T-helper 1 cell treated with Interleukin-12 subunit alpha and Interleukin-12 subunit beta and Interleukin-4 antibody, amounts not matched to agents 30 μg/mL and 1 μg/mL, for 36 hours (primary cell): ENCODE data around the gene MAN2B2.

Experiments
- H3K27ac Mint-ChIP-seq: one replicate; pipeline ENCODE4 v1.8.0; 2021; ENCODE audit warnings: mild to moderate bottlenecking, mixed read lengths
- H3K27me3 Mint-ChIP-seq: one replicate; pipeline ENCODE4 v1.8.0; 2021; ENCODE audit warnings: low read depth, mixed read lengths
- H3K36me3 Mint-ChIP-seq: one replicate; pipeline ENCODE4 v1.8.0; 2021; ENCODE audit warnings: low read depth, mixed read lengths
- H3K4me1 Mint-ChIP-seq: one replicate; pipeline ENCODE4 v1.8.0; 2021; ENCODE audit warnings: low read depth, mixed read lengths
- H3K4me3 Mint-ChIP-seq: one replicate; pipeline ENCODE4 v1.8.0; 2021; ENCODE audit warnings: mild to moderate bottlenecking, moderate library complexity, mixed read lengths
- H3K9me3 Mint-ChIP-seq: one replicate; pipeline ENCODE4 v1.8.0; 2021; ENCODE audit warnings: mixed read lengths

The MAN2B2 gene

DNA sequence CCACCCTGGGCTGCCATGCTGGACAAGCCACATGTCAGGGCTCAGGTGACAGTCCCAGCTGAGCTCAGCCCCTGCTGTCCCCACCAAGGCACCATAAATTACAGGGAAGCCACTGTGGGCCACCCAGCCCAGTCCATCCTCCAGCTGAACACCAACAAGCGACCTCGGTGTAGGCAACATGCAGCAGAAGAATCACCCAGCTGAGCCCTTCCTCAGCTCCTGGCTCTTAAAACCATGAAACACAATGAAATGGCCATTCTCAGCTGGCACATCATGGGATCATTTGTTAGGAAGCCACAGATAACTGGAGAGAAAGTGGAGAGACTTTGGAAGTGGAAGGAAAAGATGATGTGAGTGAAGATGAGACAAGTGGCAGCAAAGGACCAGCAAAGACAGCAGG, 23.3 kb upstream of the MAN2B2 start:
- Mint-ChIP-seq H3K4me1 (peaks cover 3% of the 10 kb centered on the region), H3K9me3 (peaks cover 11% of the 10 kb centered on the region)

DNA sequence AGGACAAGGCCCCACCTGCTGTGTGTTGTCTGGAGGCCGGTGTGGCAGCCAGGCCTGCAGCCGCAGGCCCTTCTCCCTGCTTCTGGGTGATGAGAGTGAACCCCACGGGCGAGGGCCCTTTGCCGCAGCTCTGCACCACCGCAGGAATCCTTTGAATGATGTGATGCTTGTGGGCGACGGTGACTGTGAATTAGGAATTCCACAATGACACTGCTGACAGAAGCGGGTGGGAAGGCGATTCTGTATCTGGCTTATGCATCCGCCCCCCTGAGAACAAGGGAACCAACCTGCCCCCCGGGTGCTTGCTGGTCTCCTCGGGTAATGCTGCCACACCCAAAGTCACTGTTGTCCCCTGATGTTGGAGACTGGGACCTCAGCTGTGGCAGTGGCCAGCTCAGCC, 19.5 kb upstream of the MAN2B2 start:
- Mint-ChIP-seq H3K27ac (no peak overlapping the region), H3K9me3 (peaks cover 11% of the 10 kb centered on the region), H3K36me3 (no peaks in the 10 kb centered on the region), H3K4me1 (no peaks in the 10 kb centered on the region), H3K27me3 (peaks cover 26% of the 10 kb centered on the region), H3K4me3 (no peak overlapping the region)

More for the DNA sequence above, 23.3 kb upstream of the MAN2B2 start:
- Mint-ChIP-seq H3K36me3 (no peaks in the 10 kb centered on the region), H3K27ac (no peak overlapping the region), H3K27me3 (peaks cover 9% of the 10 kb centered on the region), H3K4me3 (no peak overlapping the region)

DNA sequence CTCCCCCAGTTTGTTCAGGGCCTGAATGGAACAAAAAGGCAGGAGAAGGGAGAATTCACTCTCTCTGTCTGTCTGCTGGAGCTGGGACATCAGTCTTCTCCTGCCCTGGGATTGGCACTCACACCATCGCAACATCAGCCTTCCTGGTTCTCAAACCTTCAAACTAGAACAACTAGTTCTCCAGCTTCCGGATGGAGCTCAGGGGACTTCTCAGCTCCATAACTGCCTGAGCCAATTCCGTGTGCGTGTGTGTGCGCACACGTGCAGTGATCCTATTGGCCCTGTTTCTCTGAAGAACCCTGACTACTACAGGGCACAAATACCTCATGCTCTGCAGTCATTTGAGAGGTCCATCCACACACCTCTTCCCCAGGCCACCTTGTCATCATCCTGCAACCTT, 18.7 kb upstream of the MAN2B2 start:
- Mint-ChIP-seq H3K4me1 (no peaks in the 10 kb centered on the region), H3K4me3 (no peak overlapping the region), H3K9me3 (peaks cover 11% of the 10 kb centered on the region), H3K36me3 (no peaks in the 10 kb centered on the region), H3K27me3 (peaks cover 33% of the 10 kb centered on the region), H3K27ac (no peak overlapping the region)

DNA sequence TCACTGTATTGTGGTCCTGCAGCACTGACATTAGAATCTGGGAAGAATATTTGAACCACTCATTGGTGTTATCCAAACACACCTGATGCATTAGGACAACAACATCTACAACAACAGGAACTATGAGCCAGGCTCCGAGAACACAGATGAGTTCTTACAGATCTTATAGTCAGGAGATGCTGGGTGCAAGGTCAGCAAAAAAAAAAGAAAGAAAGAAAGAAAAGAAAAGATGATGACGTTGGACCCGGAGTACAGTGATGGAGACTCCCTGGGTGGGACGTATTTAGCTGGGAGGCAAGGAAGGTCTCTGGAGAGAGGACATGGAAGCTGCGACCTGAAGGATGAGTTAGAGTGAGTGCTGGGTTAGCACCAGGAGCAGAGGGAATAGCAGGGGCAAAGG, 17.8 kb upstream of the MAN2B2 start:
- Mint-ChIP-seq H3K9me3 (peaks cover 6% of the 10 kb centered on the region), H3K36me3 (no peaks in the 10 kb centered on the region), H3K4me3 (no peak overlapping the region), H3K4me1 (no peaks in the 10 kb centered on the region), H3K27ac (no peak overlapping the region), H3K27me3 (peaks cover 42% of the 10 kb centered on the region)

DNA sequence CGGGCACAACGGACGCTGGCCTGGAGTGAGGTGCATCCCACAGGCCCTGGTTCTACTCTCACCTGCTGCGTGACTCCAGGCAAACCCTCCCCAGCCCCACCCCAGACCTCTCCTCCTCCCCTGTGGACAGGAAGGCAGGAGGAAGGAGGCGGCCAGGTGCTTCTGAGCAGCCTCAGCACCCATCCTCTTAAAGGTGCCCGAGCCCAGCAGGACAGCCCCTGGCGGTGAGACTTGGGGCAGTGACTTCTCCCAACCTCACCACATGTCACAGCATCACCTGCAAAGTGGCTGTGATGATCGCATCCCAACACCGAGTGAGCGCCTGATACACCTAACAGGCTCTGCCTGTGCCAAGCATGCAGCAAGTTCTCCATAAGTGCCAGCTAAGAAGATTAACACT, 17.1 kb upstream of the MAN2B2 start:
- no peak overlapping the region for H3K4me3 Mint-ChIP-seq
- peaks cover 49% of the 10 kb centered on the region for H3K27me3 Mint-ChIP-seq
- no peaks in the 10 kb centered on the region for H3K9me3 Mint-ChIP-seq
- no peaks in the 10 kb centered on the region for H3K4me1 Mint-ChIP-seq
- no peaks in the 10 kb centered on the region for H3K36me3 Mint-ChIP-seq
- no peak overlapping the region for H3K27ac Mint-ChIP-seq

DNA sequence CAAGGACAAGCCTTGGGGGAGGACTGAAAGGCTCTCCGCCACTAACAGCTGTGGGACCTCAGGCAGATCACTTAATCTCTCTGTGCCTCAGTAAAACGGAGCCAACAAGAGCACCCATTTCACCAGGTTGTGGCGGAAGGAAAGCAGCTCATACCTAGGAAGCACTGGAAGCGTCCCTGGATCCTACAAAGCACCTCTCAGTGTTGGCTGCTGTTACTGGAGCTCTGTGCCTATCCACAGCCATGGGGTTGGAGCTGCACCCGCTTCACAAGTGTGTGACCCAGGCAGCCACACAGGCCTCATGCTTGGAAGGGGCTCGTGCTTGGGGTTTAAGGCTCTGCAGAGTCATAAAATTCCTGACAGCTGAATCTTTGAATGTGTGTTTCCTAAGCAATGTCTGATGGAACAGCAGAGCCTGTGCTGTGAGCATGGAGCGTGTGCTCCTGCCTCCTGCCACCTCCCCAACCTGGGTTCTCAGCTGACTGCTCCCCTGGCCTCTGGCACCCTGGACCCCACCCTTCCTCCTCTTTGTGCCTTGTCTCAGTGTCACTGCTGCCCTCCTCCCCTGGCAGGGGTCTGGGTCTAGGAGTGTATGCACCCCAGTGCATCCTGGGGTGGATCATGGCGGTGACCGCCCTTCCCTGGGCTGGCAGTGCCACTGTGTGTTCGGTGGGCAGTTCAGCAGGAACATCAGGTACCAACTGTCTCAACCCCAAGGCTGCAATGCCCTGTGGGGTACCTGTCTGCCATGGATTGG, 14.4 kb upstream of the MAN2B2 start:
- H3K4me1 Mint-ChIP-seq, result no peaks in the 10 kb centered on the region
- no peaks in the 10 kb centered on the region for H3K9me3 Mint-ChIP-seq
- peaks cover 59% of the 10 kb centered on the region for H3K27me3 Mint-ChIP-seq
- no peak overlapping the region for H3K4me3 Mint-ChIP-seq
- H3K27ac Mint-ChIP-seq, result no peak overlapping the region
- H3K36me3 Mint-ChIP-seq, result no peaks in the 10 kb centered on the region

DNA sequence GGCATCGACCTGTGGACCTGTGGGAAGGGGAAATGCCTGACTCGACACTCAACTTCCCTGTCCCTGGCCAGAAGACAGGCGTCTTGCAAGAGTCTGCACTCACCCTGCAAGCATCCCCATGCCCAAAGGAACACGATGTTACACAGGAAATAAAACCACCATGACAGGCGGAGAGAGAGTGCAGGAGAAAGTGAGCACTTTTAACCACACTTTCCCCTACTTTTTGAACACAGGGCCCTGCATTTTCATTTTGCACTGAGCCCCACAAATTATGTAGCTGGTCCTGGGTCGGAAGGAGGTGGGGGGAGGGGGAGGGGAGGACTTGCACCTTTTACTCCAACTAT, 13.8 kb upstream of the MAN2B2 start:
- H3K4me1 Mint-ChIP-seq, result no peaks in the 10 kb centered on the region
- no peak overlapping the region for H3K27ac Mint-ChIP-seq
- no peak overlapping the region for H3K4me3 Mint-ChIP-seq
- H3K36me3 Mint-ChIP-seq, result no peaks in the 10 kb centered on the region
- peaks cover 65% of the 10 kb centered on the region for H3K27me3 Mint-ChIP-seq
- no peaks in the 10 kb centered on the region for H3K9me3 Mint-ChIP-seq

DNA sequence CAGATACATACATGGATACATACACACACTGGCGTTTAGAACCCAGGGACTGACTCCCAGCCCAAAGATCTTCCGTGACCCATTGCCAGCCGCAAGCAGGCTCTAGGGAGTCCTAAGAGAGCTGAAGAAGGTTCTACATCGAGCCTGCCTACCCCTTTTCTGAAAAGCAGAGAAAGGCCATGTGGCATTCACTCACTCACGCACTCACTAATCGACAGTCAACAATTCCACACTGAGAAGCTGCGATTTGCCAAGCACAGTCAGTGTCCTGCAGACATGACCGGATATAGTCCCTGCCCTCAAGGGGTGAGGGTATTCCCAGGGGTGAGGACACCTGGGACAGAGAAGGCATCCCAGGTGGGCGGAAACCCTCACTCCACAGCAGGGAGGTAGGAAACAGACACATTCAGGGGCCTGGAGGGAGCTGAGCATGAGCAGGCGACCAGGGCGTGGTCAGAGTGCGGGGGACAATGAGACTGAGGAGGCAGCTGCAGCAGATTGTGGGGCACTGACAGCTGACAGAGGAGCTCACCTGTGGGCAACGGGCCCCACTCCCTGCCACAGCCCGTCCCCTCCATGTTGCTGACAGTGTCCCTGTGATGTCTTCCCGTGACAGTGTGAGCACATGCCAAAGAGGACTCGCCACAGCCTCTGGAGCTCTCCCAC, 13.2 kb upstream of the MAN2B2 start:
- no peak overlapping the region for H3K27ac Mint-ChIP-seq

DNA sequence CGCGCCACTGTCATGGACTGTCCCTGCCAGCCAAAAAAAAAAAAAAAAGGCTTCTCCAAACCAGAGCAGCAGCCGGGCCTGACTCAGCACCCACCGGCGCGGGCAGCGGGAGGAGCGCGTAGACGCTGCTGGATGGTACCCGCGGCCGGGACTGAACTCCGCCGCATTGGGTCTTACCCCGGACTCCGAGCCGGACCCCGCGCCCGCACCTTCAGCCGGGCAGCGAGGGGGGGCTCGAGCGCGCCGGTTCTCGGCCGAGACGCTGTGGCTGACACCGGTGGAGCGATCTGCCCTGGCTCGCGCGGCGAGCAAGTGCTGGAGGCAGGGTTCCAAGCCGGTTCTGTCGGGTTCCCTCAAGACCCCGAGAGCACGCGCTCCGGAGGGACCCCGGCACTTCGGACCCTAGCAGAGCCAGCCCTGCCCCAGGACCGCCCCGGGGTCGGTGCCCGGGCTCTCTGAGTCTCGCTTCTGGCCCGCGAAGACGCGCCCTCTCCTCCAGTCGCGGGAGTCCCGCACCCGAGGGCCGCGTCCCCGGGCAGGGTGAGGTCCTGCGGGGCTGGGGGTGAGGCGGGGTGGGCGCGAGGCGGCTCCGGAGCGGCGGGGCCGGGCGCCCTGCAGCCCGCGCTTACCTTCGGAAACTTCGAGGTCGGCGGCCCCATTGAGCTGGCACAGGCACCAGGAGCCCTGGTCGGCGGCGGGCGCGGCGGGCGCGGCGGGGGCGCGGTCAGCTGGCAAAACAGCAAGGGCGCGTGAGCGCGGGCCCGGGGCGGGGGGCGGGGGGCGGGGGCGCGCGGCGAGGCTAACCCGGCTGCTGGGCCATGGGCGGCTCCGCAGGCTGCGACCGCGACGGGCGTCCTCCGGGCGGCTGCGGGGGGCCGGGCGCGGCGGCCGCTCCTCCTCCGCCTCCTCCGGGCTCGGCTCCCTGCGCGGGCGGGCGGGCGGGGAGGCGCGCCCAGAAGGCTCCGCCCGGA, 11.8 kb upstream of the MAN2B2 start:
- Mint-ChIP-seq H3K4me3 (no peak overlapping the region), H3K9me3 (no peaks in the 10 kb centered on the region), H3K4me1 (no peaks in the 10 kb centered on the region), H3K27ac (no peak overlapping the region), H3K27me3 (peaks cover 69% of the 10 kb centered on the region), H3K36me3 (no peaks in the 10 kb centered on the region)

More for the DNA sequence above, 13.2 kb upstream of the MAN2B2 start:
- Mint-ChIP-seq H3K4me1 (no peaks in the 10 kb centered on the region), H3K9me3 (no peaks in the 10 kb centered on the region), H3K36me3 (no peaks in the 10 kb centered on the region), H3K27me3 (peaks cover 70% of the 10 kb centered on the region), H3K4me3 (no peak overlapping the region)

DNA sequence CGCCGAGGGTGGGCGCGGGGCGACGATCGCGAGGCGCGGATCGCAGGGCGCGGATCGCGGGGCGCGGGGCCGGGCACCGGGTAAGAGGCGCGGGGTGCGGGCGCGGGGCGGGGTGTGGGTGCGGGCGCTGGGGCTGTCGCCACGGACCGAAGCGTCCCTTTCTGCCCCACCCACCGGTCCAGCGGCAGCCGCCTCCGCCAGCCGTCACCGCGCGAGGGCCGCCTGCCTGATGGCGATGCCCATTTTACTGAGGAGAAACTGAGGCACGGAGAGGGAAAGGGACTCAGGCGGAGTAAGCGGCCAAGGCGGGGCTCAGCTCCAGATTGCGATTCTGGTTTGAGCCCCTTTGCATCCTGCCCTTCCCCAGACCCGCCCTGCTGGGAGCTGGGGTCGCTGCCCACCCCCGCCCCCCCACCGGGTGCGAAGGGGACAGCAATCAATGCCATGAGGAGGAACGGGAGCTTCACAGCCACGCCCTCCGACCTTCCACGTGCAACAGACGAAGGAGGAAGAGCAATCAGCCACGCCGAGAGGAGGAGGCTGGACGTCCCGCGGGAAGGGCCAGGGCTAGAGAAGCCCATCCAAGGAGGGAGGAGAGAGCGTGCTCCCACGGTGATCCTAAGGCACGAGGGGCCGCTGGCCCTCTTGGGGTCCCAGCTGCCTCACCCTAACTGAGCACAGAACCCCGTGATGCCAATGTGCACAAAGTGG, 10.9 kb upstream of the MAN2B2 start:
- Mint-ChIP-seq H3K36me3 (no peaks in the 10 kb centered on the region), H3K4me1 (no peaks in the 10 kb centered on the region), H3K4me3 (no peak overlapping the region), H3K27me3 (peaks cover 65% of the 10 kb centered on the region), H3K9me3 (no peaks in the 10 kb centered on the region), H3K27ac (no peak overlapping the region)

DNA sequence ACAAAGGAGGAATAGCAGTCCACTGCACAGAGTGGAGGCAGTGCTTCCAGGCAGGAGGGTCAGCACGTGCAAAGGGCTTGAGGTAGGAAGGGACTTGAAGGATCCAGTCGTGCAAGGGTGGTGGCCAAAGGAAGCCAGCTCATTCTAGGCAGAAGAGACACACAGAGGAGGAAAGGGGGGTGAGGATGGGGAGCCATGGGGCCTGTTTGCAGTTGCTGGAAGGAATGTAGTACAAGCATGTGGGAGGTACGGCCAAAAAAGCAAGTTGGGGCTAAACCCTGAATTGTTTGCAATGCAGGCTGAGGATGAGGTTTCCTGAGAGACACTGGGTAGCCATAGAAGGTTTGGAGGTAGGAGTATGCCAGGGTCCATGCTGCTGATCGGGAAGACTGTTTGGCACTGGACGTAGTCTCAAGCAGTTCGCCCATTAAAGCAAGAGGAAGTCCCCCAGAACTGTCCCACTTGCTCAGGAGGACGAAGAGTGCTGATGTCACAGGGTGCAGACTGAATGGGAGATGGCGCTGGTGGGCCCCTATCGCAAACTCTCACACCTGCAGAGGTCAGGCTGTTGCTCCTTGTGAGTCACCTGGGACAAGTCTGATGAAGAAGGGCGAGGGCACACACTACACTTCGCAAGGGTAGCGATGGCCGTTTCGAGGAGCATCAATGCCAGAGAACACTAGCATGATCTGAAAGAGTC, 9.1 kb upstream of the MAN2B2 start:
- Mint-ChIP-seq H3K4me3 (no peak overlapping the region), H3K36me3 (no peaks in the 10 kb centered on the region), H3K27me3 (peaks cover 57% of the 10 kb centered on the region), H3K9me3 (no peaks in the 10 kb centered on the region), H3K27ac (no peak overlapping the region), H3K4me1 (no peaks in the 10 kb centered on the region)

DNA sequence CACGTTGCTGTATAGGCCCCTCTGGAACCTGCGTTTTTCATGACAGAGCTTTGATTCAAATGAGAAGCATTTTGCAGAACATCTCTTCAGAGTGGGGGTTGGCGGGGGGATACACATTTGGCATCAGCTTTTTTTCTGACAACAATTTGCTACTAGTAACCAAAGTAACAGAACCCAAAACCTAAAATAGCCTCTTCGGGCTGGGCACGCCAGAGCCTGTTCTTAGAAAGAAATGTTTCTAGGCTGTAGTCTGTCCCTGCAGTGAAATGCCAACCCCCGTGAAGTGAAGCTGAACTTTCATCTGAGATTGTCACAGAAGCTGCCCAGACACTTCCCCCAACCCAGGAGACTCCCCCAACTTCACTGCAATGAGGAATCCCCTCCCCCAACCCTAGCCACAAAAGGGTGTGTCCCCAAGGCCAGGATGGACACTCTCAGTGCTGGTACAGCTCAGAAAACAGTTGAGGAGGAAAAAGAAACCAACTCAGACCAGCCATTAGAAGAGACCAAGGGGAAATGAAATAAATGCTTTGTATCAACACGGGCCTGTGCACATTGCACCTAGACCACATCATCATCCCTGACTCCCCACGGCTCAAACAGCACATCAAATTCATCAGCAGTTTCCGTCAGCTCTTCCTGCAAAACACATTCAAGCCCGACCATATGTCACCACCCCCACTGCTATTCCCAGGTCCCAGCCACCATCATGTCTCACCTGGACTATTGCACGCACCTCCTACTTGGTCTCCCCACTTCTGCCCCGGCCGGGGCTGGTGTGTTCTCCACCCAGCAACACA, 8.4 kb upstream of the MAN2B2 start:
- Mint-ChIP-seq H3K4me3 (no peak overlapping the region), H3K36me3 (no peaks in the 10 kb centered on the region), H3K4me1 (no peaks in the 10 kb centered on the region), H3K27ac (no peak overlapping the region), H3K9me3 (peaks cover 7% of the 10 kb centered on the region), H3K27me3 (peaks cover 57% of the 10 kb centered on the region)

DNA sequence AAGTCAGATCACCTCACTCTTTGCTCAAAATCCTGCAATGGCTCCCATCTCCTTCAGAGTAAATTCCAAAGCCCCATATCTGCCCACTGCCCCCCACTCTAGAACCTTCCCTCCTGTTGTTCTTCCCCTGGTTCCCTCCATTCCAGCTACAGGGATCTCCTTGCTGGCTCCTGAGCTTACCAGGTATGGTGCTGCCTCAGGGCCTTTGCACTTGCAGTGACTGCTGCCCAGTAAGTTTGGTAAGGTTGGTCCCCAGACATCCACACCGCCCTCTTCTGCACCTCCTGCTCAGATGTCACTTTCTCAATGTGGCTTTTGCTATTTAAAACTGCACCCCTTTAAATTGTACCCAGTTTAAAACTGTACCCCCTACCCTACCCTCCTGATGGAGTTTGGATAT, 7.8 kb upstream of the MAN2B2 start:
- H3K27me3 Mint-ChIP-seq, result peaks cover 54% of the 10 kb centered on the region
- peaks cover 7% of the 10 kb centered on the region for H3K9me3 Mint-ChIP-seq
- H3K4me1 Mint-ChIP-seq, result no peaks in the 10 kb centered on the region
- H3K4me3 Mint-ChIP-seq, result no peak overlapping the region
- H3K36me3 Mint-ChIP-seq, result no peaks in the 10 kb centered on the region
- no peak overlapping the region for H3K27ac Mint-ChIP-seq
